ENCODE measurements around the gene ELL.

Gene ELL

GRCh38 chr19:18444513-18444912, 77.4 kb downstream of the ELL start:
- Histone ChIP-seq H2BK120ac (ENCODE audit: low read depth, low read length) (no peak overlapping the region), H2BK15ac (replicated peaks; ENCODE audit: low read depth) (no peak overlapping the region), H3K4me2 (ENCODE audit: low read length) (no peak overlapping the region), H4K5ac (ENCODE audit: low read length) (no peak overlapping the region), H4K8ac (ENCODE audit: low read depth, low read length) (no peak overlapping the region), H3K4me1 (ENCODE audit: control insufficient read depth, low read depth, low read length) (no peaks in the 10 kb centered on the region), H2BK5ac (ENCODE audit: low read length) (no peak overlapping the region), H3K27ac (ENCODE audit: low read depth, low read length) (no peak overlapping the region), H3K9ac (ENCODE audit: low read length) (no peak overlapping the region), H3K23ac (ENCODE audit: low read length) (no peak overlapping the region), H3K27me3 (ENCODE audit: insufficient read depth, low read length, poor library complexity) (no peaks in the 10 kb centered on the region), H3K79me2 (ENCODE audit: control insufficient read depth, insufficient read depth, low read length) (no peaks in the 10 kb centered on the region), H3K79me1 (ENCODE audit: low read length) (no peaks in the 10 kb centered on the region), H3K36me3 (ENCODE audit: control insufficient read depth, insufficient read depth, low read length) (no peaks in the 10 kb centered on the region), H3K4ac (ENCODE audit: low read depth, low read length) (no peak overlapping the region), H3K56ac (ENCODE audit: low read length) (no peak overlapping the region), H3K4me3 (ENCODE audit: low read length) (no peak overlapping the region), H2AK5ac (ENCODE audit: low read length) (no peak overlapping the region), H3K18ac (ENCODE audit: low read length) (no peak overlapping the region)
- DNase-seq = no peak
- no CpG with 5 or more reads among the region's 19 CpGs for WGBS (ENCODE audit: extremely low coverage, insufficient coverage, low lambda C conversion rate)

- Histone ChIP-seq H3K4me1 (ENCODE audit: control insufficient read depth, low read depth, low read length) (peaks cover 5% of the 10 kb centered on the region), H3K27me3 (ENCODE audit: insufficient read depth, low read length, poor library complexity) (no peaks in the 10 kb centered on the region), H3K4ac (ENCODE audit: low read depth, low read length) (no peak overlapping the region), H2BK5ac (ENCODE audit: low read length) (no peak overlapping the region), H4K5ac (ENCODE audit: low read length) (no peak overlapping the region), H2BK120ac (ENCODE audit: low read depth, low read length) (no peak overlapping the region), H2BK15ac (replicated peaks; ENCODE audit: low read depth) (no peak overlapping the region), H3K23ac (ENCODE audit: low read length) (no peak overlapping the region), H3K27ac (ENCODE audit: low read depth, low read length) (no peak overlapping the region), H3K4me2 (ENCODE audit: low read length) (no peak overlapping the region), H3K56ac (ENCODE audit: low read length) (no peak overlapping the region), H4K8ac (ENCODE audit: low read depth, low read length) (no peak overlapping the region), H3K18ac (ENCODE audit: low read length) (no peak overlapping the region), H3K36me3 (ENCODE audit: control insufficient read depth, insufficient read depth, low read length) (no peaks in the 10 kb centered on the region), H3K9ac (ENCODE audit: low read length) (no peak overlapping the region), H3K4me3 (ENCODE audit: low read length) (no peak overlapping the region), H2AK5ac (ENCODE audit: low read length) (no peak overlapping the region), H3K79me2 (ENCODE audit: control insufficient read depth, insufficient read depth, low read length) (no peaks in the 10 kb centered on the region), H3K79me1 (ENCODE audit: low read length) (no peaks in the 10 kb centered on the region)
- no CpG with 5 or more reads among the region's 11 CpGs for WGBS (ENCODE audit: extremely low coverage, insufficient coverage, low lambda C conversion rate)
- no peak for DNase-seq
Observed at GRCh38 chr19:18443831-18444230, 78.0 kb downstream of the ELL start.

- H3K27ac ChIP-seq (ENCODE audit: low read depth, low read length) = no peak overlapping the region
Observed at GRCh38 chr19:18443406-18443805, 78.5 kb downstream of the ELL start.

GRCh38 chr19:18442941-18443340, 78.9 kb downstream of the ELL start:
- Histone ChIP-seq H3K36me3 (ENCODE audit: control insufficient read depth, insufficient read depth, low read length) (no peaks in the 10 kb centered on the region), H4K5ac (ENCODE audit: low read length) (no peak overlapping the region), H3K9ac (ENCODE audit: low read length) (no peak overlapping the region), H3K27ac (ENCODE audit: low read depth, low read length) (no peak overlapping the region), H3K79me1 (ENCODE audit: low read length) (no peaks in the 10 kb centered on the region), H2BK15ac (replicated peaks; ENCODE audit: low read depth) (no peak overlapping the region), H3K56ac (ENCODE audit: low read length) (no peak overlapping the region), H3K4me1 (ENCODE audit: control insufficient read depth, low read depth, low read length) (peaks cover 10% of the 10 kb centered on the region), H3K18ac (ENCODE audit: low read length) (no peak overlapping the region), H3K4me3 (ENCODE audit: low read length) (no peak overlapping the region), H3K23ac (ENCODE audit: low read length) (no peak overlapping the region), H3K79me2 (ENCODE audit: control insufficient read depth, insufficient read depth, low read length) (no peaks in the 10 kb centered on the region), H3K27me3 (ENCODE audit: insufficient read depth, low read length, poor library complexity) (no peaks in the 10 kb centered on the region), H4K8ac (ENCODE audit: low read depth, low read length) (no peak overlapping the region), H3K4me2 (ENCODE audit: low read length) (no peak overlapping the region), H2BK120ac (ENCODE audit: low read depth, low read length) (no peak overlapping the region), H2BK5ac (ENCODE audit: low read length) (no peak overlapping the region), H2AK5ac (ENCODE audit: low read length) (no peak overlapping the region), H3K4ac (ENCODE audit: low read depth, low read length) (no peak overlapping the region)
- no peak for DNase-seq
- no CpG with 5 or more reads among the region's 12 CpGs for WGBS (ENCODE audit: extremely low coverage, insufficient coverage, low lambda C conversion rate)

More at GRCh38 chr19:18443406-18443805, 78.5 kb downstream of the ELL start:
- no peak overlapping the region for H3K23ac ChIP-seq (ENCODE audit: low read length)
- no peak for DNase-seq
- H4K5ac ChIP-seq (ENCODE audit: low read length) = no peak overlapping the region
- H3K4me3 ChIP-seq (ENCODE audit: low read length) = no peak overlapping the region
- H3K79me2 ChIP-seq (ENCODE audit: control insufficient read depth, insufficient read depth, low read length) = no peaks in the 10 kb centered on the region
- H2BK15ac ChIP-seq (replicated peaks; ENCODE audit: low read depth) = no peak overlapping the region
- WGBS (ENCODE audit: extremely low coverage, insufficient coverage, low lambda C conversion rate) = no CpG with 5 or more reads among the region's 6 CpGs
- H3K9ac ChIP-seq (ENCODE audit: low read length) = no peak overlapping the region
- no peaks in the 10 kb centered on the region for H3K79me1 ChIP-seq (ENCODE audit: low read length)
- H3K27me3 ChIP-seq (ENCODE audit: insufficient read depth, low read length, poor library complexity) = no peaks in the 10 kb centered on the region
- H3K36me3 ChIP-seq (ENCODE audit: control insufficient read depth, insufficient read depth, low read length) = no peaks in the 10 kb centered on the region
- H3K4ac ChIP-seq (ENCODE audit: low read depth, low read length) = no peak overlapping the region
- no peak overlapping the region for H2BK120ac ChIP-seq (ENCODE audit: low read depth, low read length)
- H3K18ac ChIP-seq (ENCODE audit: low read length) = no peak overlapping the region
- peaks cover 7% of the 10 kb centered on the region for H3K4me1 ChIP-seq (ENCODE audit: control insufficient read depth, low read depth, low read length)
- no peak overlapping the region for H2BK5ac ChIP-seq (ENCODE audit: low read length)
- no peak overlapping the region for H3K4me2 ChIP-seq (ENCODE audit: low read length)
- H4K8ac ChIP-seq (ENCODE audit: low read depth, low read length) = no peak overlapping the region
- H3K56ac ChIP-seq (ENCODE audit: low read length) = no peak overlapping the region
- no peak overlapping the region for H2AK5ac ChIP-seq (ENCODE audit: low read length)

GRCh38 chr19:18441804-18442788, 79.8 kb downstream of the ELL start:
- Histone ChIP-seq H3K36me3 (ENCODE audit: control insufficient read depth, insufficient read depth, low read length) (no peaks in the 10 kb centered on the region), H4K5ac (ENCODE audit: low read length) (no peak overlapping the region), H3K56ac (ENCODE audit: low read length) (no peak overlapping the region), H3K27me3 (ENCODE audit: insufficient read depth, low read length, poor library complexity) (no peaks in the 10 kb centered on the region), H4K8ac (ENCODE audit: low read depth, low read length) (no peak overlapping the region), H2AK5ac (ENCODE audit: low read length) (no peak overlapping the region), H3K18ac (ENCODE audit: low read length) (no peak overlapping the region), H3K9ac (ENCODE audit: low read length) (no peak overlapping the region), H3K4me1 (ENCODE audit: control insufficient read depth, low read depth, low read length) (peaks cover 10% of the 10 kb centered on the region), H3K79me1 (ENCODE audit: low read length) (no peaks in the 10 kb centered on the region), H2BK120ac (ENCODE audit: low read depth, low read length) (no peak overlapping the region), H3K27ac (ENCODE audit: low read depth, low read length) (no peak overlapping the region), H3K4me2 (ENCODE audit: low read length) (no peak overlapping the region), H3K4ac (ENCODE audit: low read depth, low read length) (no peak overlapping the region), H2BK5ac (ENCODE audit: low read length) (no peak overlapping the region), H3K79me2 (ENCODE audit: control insufficient read depth, insufficient read depth, low read length) (no peaks in the 10 kb centered on the region), H3K4me3 (ENCODE audit: low read length) (no peak overlapping the region), H2BK15ac (replicated peaks; ENCODE audit: low read depth) (no peak overlapping the region), H3K23ac (ENCODE audit: low read length) (no peak overlapping the region)
- WGBS (ENCODE audit: extremely low coverage, insufficient coverage, low lambda C conversion rate) = 100% methylated on average over 2 of the region's 5 CpGs
- no peak for DNase-seq
